GM19099 (cell line): Measurements from ENCODE around the gene EXOC3.

Source experiments
- POLR2A ChIP-seq: IDR thresholded peaks from 3 replicates; pipeline ENCODE4 v1.6.1; 2011; ENCODE audit warnings: low read depth; ENCODE audit not compliant: insufficient read length; ENCODE audit errors: extremely low read depth

Gene EXOC3

GRCh38 chr5:500491-500890, 57.5 kb downstream of the EXOC3 start:
- no peak for TF ChIP-seq POLR2A

- TF ChIP-seq POLR2A = no peak
These were observed 58.3 kb downstream of the EXOC3 start for GRCh38 chr5:501105-501830.

- TF ChIP-seq POLR2A = no peak
These were observed 58.8 kb downstream of the EXOC3 start for GRCh38 chr5:501831-502184.

GRCh38 chr5:502325-503079, 59.5 kb downstream of the EXOC3 start:
- no peak for TF ChIP-seq POLR2A

- TF ChIP-seq POLR2A = no peak
These were observed 61.6 kb downstream of the EXOC3 start for GRCh38 chr5:504326-505154.

GRCh38 chr5:505951-506525, 63.1 kb downstream of the EXOC3 start:
- no peak for TF ChIP-seq POLR2A

GRCh38 chr5:509611-510185, 66.7 kb downstream of the EXOC3 start:
- no peak for TF ChIP-seq POLR2A

GRCh38 chr5:510521-510920, 67.5 kb downstream of the EXOC3 start:
- no peak for TF ChIP-seq POLR2A

GRCh38 chr5:511476-511875, 68.5 kb downstream of the EXOC3 start:
- TF ChIP-seq POLR2A = no peak

- no peak for TF ChIP-seq POLR2A
These were observed 70.5 kb downstream of the EXOC3 start for GRCh38 chr5:513216-514100.

- no peak for TF ChIP-seq POLR2A
These were observed 71.1 kb downstream of the EXOC3 start for GRCh38 chr5:514101-514485.

GRCh38 chr5:514673-515072, 71.7 kb downstream of the EXOC3 start:
- no peak for TF ChIP-seq POLR2A

- no peak for TF ChIP-seq POLR2A
These were observed 72.4 kb downstream of the EXOC3 start for GRCh38 chr5:515273-515836.
